ENCODE results near the gene SLC38A8.

- no peak for TF ChIP-seq EP300 (IDR thresholded peaks at IDR 0.05)
- TF ChIP-seq CTCF (IDR thresholded peaks at IDR 0.05): no peak
- TF ChIP-seq HOXB5 (CRISPR knock-in tag; IDR thresholded peaks at IDR 0.05): no peak
- no peak for TF ChIP-seq MAX (IDR thresholded peaks at IDR 0.05)
- no peak for TF ChIP-seq CEBPB (IDR thresholded peaks at IDR 0.05)
- TF ChIP-seq RAD21 (conservative IDR thresholded peaks at IDR 0.05 in 1 of 2, IDR thresholded peaks at IDR 0.05 in 1 of 2): no peak
- TF ChIP-seq POLR2A (IDR thresholded peaks at IDR 0.05; ENCODE audit: low read length): no peak
- no peak for TF ChIP-seq RNF2 (IDR thresholded peaks at IDR 0.05; ENCODE audit: borderline replicate concordance, low read depth)
- no peak for TF ChIP-seq EHF (CRISPR knock-in tag; IDR thresholded peaks at IDR 0.05)
- TF ChIP-seq NR3C1 (IDR thresholded peaks at IDR 0.05): no peak
- no peak for TF ChIP-seq RFX5 (IDR thresholded peaks at IDR 0.05)
- no peak for TF ChIP-seq PHF8 (IDR thresholded peaks at IDR 0.05; ENCODE audit: borderline replicate concordance, low read depth)
- no peak for TF ChIP-seq HOXB13 (CRISPR knock-in tag; IDR thresholded peaks at IDR 0.05; ENCODE audit: low read depth)
These were observed 6.3 kb upstream of the SLC38A8 start for GRCh38 chr16:84048871-84049270.
